DOHH2 (cell line): ENCODE data around the gene PHLPP1.

Source experiments
- H3F3A ChIP-seq: fragments of 200-600 bp; sonication (generic), shearing (Covaris generic); 2 replicates; pipeline ENCODE4 v1.6.0; 2016; ENCODE audit warnings: antibody characterized with exemption, mild to moderate bottlenecking; ENCODE audit not compliant: control insufficient read depth, insufficient read depth
- H3K27ac ChIP-seq: fragments of 200-600 bp; sonication (generic); 2 replicates; pipeline ENCODE4 v1.5.1; 2014; ENCODE audit warnings: low read depth, mild to moderate bottlenecking, low read length, moderate library complexity
- H3K27me3 ChIP-seq: fragments of 200-600 bp; sonication (generic); 2 replicates; pipeline ENCODE4 v1.6.1; 2014; ENCODE audit warnings: mild to moderate bottlenecking, low read length, mixed read lengths; ENCODE audit not compliant: control insufficient read depth
- H3K36me3 ChIP-seq: fragments of 200-600 bp; sonication (generic); 2 replicates; pipeline ENCODE4 v1.6.1; 2014; ENCODE audit warnings: mild to moderate bottlenecking, low read length, moderate library complexity, mixed read lengths; ENCODE audit not compliant: control insufficient read depth
- H3K4me1 ChIP-seq: fragments of 200-600 bp; sonication (generic); 2 replicates; pipeline ENCODE4 v1.6.1; 2014; ENCODE audit warnings: mild to moderate bottlenecking, low read length, mixed read lengths; ENCODE audit not compliant: control insufficient read depth
- H3K4me2 ChIP-seq: fragments of 200-600 bp; sonication (generic); 2 replicates; pipeline ENCODE4 v1.6.0; 2014; ENCODE audit warnings: mild to moderate bottlenecking, low read length, moderate library complexity
- H3K4me3 ChIP-seq: fragments of 200-600 bp; sonication (generic); 2 replicates; pipeline ENCODE4 v1.5.1; 2014; ENCODE audit warnings: mild to moderate bottlenecking, low read length, mixed read lengths
- H3K79me2 ChIP-seq: fragments of 200-600 bp; sonication (generic); 2 replicates; pipeline ENCODE4 v1.6.1; 2014; ENCODE audit warnings: mild to moderate bottlenecking, low read length, mixed read lengths; ENCODE audit not compliant: control insufficient read depth
- H3K9me2 ChIP-seq: fragments of 200-600 bp; sonication (generic); replicated peaks from 2 replicates; pipeline ENCODE4 v1.6.1; 2014; ENCODE audit warnings: mild to moderate bottlenecking, low read length, mixed read lengths; ENCODE audit not compliant: control insufficient read depth
- H3K9me3 ChIP-seq: fragments of 200-600 bp; sonication (generic); 2 replicates; pipeline ENCODE4 v1.6.1; 2014; ENCODE audit warnings: antibody characterized with exemption, low read length, mixed read lengths; ENCODE audit not compliant: control insufficient read depth, insufficient read depth
- H4K20me1 ChIP-seq: fragments of 200-600 bp; sonication (generic); 2 replicates; pipeline ENCODE4 v1.6.0; 2014; ENCODE audit warnings: low read depth, mild to moderate bottlenecking, antibody characterized with exemption, low read length, moderate library complexity; ENCODE audit not compliant: control insufficient read depth, insufficient read depth
- CTCF ChIP-seq: fragments of 200-600 bp; sonication (generic); IDR thresholded peaks from one replicate; pipeline ENCODE4 v1.5.1; 2014; ENCODE audit warnings: antibody characterized with exemption, mild to moderate bottlenecking, low read depth, low read length; ENCODE audit not compliant: poor library complexity, severe bottlenecking
- EZH2phosphoT487 ChIP-seq: fragments of 200-600 bp; sonication (generic); IDR thresholded peaks from 2 replicates; pipeline ENCODE4 v1.6.1; 2017; ENCODE audit warnings: borderline replicate concordance, mild to moderate bottlenecking, antibody characterized with exemption, low read length, moderate library complexity, mixed read lengths

PHLPP1 gene

GRCh38 chr18:62841405-62841804, 126.1 kb downstream of the PHLPP1 start:
- no peaks in the 10 kb centered on the region for H3F3A ChIP-seq
- TF ChIP-seq CTCF (no peak), EZH2phosphoT487 (no peak)
- H3K9me2 ChIP-seq, result no peaks in the 10 kb centered on the region

GRCh38 chr18:62842898-62843297, 127.6 kb downstream of the PHLPP1 start:
- Histone ChIP-seq H3K9me2 (no peaks in the 10 kb centered on the region), H3K4me1 (peaks cover 11% of the 10 kb centered on the region), H3F3A (no peaks in the 10 kb centered on the region), H3K79me2 (peaks cover 5% of the 10 kb centered on the region), H3K4me2 (no peak overlapping the region), H3K27me3 (no peaks in the 10 kb centered on the region), H3K4me3 (no peak overlapping the region), H4K20me1 (no peaks in the 10 kb centered on the region), H3K27ac (no peak overlapping the region), H3K36me3 (no peaks in the 10 kb centered on the region), H3K9me3 (no peaks in the 10 kb centered on the region)
- TF ChIP-seq EZH2phosphoT487 (no peak), CTCF (no peak)

More at GRCh38 chr18:62841405-62841804, 126.1 kb downstream of the PHLPP1 start:
- no peaks in the 10 kb centered on the region for H3K9me3 ChIP-seq
- no peak overlapping the region for H3K4me2 ChIP-seq
- H3K27ac ChIP-seq, result no peak overlapping the region
- peaks cover 16% of the 10 kb centered on the region for H3K79me2 ChIP-seq
- no peak overlapping the region for H3K4me3 ChIP-seq
- H4K20me1 ChIP-seq, result no peaks in the 10 kb centered on the region
- H3K4me1 ChIP-seq, result peaks cover 16% of the 10 kb centered on the region
- no peaks in the 10 kb centered on the region for H3K27me3 ChIP-seq
- H3K36me3 ChIP-seq, result no peaks in the 10 kb centered on the region

- no peaks in the 10 kb centered on the region for H4K20me1 ChIP-seq
- H3K4me1 ChIP-seq, result no peaks in the 10 kb centered on the region
- H3K27ac ChIP-seq, result no peak overlapping the region
- H3K9me2 ChIP-seq, result no peaks in the 10 kb centered on the region
- H3F3A ChIP-seq, result no peaks in the 10 kb centered on the region
- no peaks in the 10 kb centered on the region for H3K36me3 ChIP-seq
- no peaks in the 10 kb centered on the region for H3K79me2 ChIP-seq
- no peaks in the 10 kb centered on the region for H3K27me3 ChIP-seq
- no peak overlapping the region for H3K4me2 ChIP-seq
- no peaks in the 10 kb centered on the region for H3K9me3 ChIP-seq
- no peak overlapping the region for H3K4me3 ChIP-seq
- TF ChIP-seq CTCF (no peak), EZH2phosphoT487 (no peak)
Observed at GRCh38 chr18:62844850-62845643, 129.7 kb downstream of the PHLPP1 start.
